Measurements from ENCODE around the gene AMOTL2.

The AMOTL2 gene

DNA sequence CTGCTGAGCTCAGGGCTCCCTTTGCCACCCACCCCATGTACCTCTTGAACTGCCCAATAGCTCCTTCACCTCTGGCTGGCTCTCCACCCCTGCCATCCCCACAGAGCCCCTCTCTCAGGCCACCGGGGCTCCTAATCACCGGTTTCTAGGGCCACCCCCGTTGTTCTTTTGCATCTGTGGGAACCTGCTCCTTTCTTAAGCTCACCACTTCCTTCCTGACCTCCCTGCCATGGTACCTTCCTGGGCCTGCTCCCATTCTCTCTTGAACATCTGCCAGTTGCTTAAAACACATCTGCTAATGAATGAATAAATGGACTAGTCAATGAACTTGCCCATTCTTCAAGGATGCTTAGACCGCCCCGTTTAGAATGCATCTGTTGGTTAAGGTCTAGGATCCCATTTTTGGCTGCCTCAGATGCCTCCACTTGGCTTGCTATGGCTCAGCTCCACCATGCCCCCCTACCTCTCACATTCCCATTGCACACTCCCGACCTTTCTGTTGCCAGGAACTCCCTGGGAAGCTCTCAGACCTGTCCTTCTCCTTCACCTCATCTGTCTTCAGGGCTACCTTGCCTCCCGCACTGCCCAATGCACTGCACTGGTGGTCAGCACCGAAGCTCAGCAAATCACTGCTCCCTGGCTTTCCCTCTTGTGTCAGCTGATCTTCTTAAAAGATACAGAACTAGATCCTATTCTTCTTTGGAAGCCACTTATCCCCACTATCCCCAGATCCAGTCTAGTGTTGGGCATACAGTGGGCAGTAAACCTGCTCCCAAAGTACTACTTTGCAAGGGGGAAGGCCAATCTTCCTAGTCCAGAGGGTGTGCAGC, 9.1 kb downstream of the AMOTL2 start:
- Mint-ChIP-seq H3K36me3 (no peaks in the 10 kb centered on the region), H3K4me3 (peak overlapping the region; percentile 66), H3K9me3 (no peaks in the 10 kb centered on the region), H3K27ac (peak overlapping the region; percentile 56), H3K4me1 (peaks cover 29% of the 10 kb centered on the region)
- DNase-seq (ENCODE audit: low spot score in 2 of 2): no peak
- ATAC-seq: no peak

DNA sequence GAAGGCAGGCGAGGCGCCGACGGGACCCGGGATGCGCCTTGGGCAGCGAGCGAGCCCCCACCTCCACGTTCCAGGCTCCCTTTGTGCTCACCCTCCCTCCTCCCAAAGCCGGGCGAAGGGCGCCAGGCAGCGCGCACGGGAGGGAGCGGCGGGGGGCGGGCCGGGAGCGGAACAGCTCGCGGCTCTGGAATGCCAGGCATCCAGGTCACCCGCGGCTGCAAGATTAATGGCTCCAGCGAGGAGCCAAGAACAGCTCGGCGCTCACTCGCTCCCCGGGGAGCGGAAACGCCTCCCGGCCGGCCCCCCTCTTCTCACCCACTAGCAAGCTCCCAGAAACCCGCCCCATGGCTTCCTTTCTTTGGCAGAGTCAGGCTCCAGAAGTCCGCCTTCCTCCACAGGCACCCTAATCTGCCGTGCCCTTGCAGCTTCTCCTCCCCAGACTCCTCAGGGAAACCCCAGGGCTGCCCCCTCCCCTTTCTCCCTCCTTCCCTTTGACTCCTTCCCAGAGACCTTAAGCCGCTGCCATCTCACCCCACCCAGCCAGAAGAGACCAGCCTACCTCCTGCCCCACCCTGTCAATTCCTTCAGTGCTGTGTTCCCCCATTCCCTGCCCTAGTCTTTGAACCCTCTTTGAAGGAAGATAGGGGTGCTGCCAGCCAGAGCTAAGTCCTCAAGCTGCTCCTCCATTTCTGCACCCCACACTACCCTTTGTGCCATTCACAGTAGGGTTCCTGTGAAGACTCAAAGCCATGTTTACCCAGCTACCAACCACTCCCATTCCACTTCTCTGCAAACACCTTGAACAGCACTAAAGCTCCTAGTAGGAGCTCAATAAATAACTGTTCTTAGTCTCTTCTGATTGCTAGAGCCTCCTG, 9.9 kb downstream of the AMOTL2 start:
- Mint-ChIP-seq H3K36me3 (no peaks in the 10 kb centered on the region), H3K4me3 (peak overlapping the region; percentile 66), H3K9me3 (no peaks in the 10 kb centered on the region), H3K4me1 (peaks cover 29% of the 10 kb centered on the region), H3K27ac (peak overlapping the region; percentile 56)
- ATAC-seq (peak; percentile 47), DNase-seq (ENCODE audit: low spot score in 2 of 2) (no peak)

DNA sequence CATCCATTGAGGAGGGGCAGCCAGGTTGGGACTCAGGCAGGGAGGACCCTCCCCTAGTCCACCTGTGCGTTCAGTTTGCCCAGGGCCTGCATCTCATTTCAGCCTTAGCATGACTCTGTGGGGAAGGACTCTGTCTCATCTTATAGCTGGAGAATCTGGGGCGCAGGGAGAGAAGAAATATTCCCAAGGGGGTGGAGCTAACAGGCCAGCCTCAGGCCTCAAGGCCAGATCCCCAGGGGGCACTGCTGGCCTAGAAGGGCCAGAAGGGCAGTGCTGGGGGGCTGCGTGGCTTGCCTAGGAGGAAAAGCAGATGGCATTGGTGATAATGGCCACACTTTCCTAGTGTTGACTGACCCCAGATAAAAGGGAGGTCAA, 10.9 kb downstream of the AMOTL2 start:
- no peaks in the 10 kb centered on the region for H3K36me3 Mint-ChIP-seq
- H3K4me3 Mint-ChIP-seq: peak overlapping the region; percentile 66
- no peak for ATAC-seq
- peaks cover 29% of the 10 kb centered on the region for H3K4me1 Mint-ChIP-seq
- H3K9me3 Mint-ChIP-seq: no peaks in the 10 kb centered on the region
- peak overlapping the region; percentile 43 for H3K27ac Mint-ChIP-seq
- DNase-seq (ENCODE audit: low spot score in 2 of 2): no peak

DNA sequence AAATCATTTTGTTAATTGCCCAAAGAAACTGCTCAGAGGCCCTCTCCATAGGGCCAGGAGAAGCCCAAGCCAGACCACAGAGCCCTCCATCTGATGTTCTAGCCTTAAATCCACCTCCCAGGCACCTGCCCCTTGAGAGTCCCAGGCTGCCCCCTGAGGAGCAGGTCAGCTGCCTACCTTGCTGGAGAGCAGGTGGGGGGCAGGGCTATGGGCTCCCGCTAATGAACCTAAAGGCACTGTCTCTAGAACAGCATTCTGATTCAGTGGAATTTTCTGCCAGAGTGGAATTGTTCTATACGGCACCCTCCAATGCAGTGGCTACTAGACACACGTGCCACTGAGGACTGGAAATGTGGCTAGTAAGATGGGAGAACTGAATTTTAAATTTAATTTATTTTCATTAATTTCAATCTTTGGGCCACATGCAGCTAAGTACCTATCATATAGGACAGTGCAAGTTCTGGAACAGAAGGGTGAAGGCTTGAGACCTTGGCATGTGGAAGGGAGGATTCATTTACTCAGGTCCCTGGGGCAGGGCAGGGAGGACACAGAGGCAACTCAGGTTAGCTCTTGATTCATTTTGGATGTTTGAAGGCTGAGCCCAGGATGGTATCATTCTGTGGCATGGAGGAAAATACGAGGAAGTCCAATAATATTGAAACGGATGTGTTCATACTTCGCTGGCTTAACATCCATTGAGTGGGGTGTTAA, 11.4 kb downstream of the AMOTL2 start:
- Mint-ChIP-seq H3K4me1 (peaks cover 29% of the 10 kb centered on the region), H3K4me3 (peak overlapping the region; percentile 66), H3K9me3 (no peaks in the 10 kb centered on the region), H3K27ac (no peak overlapping the region), H3K36me3 (no peaks in the 10 kb centered on the region)
- no peak for DNase-seq (ENCODE audit: low spot score in 2 of 2)
- no peak for ATAC-seq

DNA sequence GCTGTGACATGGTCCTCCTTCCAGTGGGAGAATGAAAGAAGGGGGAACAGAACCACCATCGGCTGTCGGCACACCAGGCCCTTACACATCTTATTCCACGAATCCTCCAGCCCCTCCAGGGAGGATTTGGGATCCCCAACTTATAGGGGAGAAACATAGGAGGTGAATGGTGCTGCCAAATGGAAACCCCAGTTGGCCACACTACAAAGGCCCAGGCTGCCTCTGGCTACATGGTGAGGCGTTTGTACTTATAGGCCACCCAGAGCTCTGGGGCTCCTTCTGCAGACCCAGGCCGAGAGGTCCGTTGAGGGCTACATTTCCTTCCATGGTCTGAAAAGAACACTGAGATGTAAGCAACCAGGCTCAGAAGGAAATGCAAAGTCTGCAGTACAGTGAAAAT, 12.0 kb downstream of the AMOTL2 start:
- DNase-seq (ENCODE audit: low spot score in 2 of 2) (no peak), ATAC-seq (no peak)
- Mint-ChIP-seq H3K4me3 (no peak overlapping the region), H3K27ac (no peak overlapping the region), H3K4me1 (peaks cover 29% of the 10 kb centered on the region), H3K9me3 (no peaks in the 10 kb centered on the region), H3K36me3 (no peaks in the 10 kb centered on the region)

DNA sequence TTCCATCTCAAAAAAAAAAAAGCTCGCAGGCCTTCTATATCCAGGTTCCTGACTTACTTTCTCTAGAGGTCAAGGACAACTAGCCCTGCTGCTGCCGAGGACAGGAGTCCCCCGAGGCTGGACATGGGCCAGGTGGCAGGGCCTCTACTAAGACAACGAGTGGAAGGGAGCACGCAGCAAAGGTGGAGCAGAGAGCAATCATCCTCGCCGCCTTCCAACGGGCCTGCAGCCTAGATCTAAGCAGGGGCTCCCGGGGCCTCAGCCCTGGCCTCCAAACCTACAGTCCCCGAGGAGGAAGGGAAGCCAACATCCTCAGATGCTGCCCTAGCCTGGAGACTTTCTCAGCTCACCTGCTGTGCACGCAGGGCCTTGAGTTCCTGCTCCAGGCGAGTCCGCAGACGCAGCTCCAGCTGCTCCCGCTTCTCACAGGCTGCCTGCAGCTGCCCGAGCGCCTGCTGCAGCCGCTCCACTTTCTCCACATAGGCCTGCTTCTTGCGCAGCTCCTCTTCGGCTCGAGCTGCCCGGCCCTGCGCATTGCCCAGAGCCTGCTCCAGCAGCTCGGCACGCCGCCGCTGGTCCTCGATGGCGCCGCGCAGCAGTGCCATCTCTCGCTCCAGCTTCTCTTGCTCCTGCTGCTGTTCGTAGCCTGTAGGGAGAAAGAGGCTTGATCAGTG, 12.9 kb downstream of the AMOTL2 start:
- no peaks in the 10 kb centered on the region for H3K9me3 Mint-ChIP-seq
- no peak for ATAC-seq
- DNase-seq (ENCODE audit: low spot score in 2 of 2): no peak
- H3K27ac Mint-ChIP-seq: no peak overlapping the region
- no peaks in the 10 kb centered on the region for H3K36me3 Mint-ChIP-seq
- no peak overlapping the region for H3K4me3 Mint-ChIP-seq
- H3K4me1 Mint-ChIP-seq: peaks cover 29% of the 10 kb centered on the region

DNA sequence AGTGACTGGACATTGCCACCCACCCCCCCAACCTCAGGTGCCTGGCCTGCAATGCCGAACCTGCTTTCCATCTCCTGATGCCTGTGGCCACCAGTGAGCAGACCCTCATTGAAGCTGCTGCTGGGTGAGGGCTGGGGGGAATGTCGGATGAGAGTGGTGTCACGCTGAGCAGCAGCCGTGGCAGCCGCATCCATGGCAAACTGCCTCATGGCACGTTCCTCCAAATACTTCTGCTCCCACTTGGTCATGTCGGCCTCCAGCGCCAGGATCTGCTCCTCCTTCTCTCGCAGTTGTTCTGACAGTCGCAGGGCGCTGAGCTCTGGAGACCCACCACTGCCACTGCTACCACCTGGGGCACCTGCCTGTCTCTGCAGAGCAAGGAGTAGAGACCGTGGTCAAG, 14.2 kb downstream of the AMOTL2 start:
- ATAC-seq: no peak
- Mint-ChIP-seq H3K27ac (no peak overlapping the region), H3K4me3 (no peak overlapping the region), H3K9me3 (no peaks in the 10 kb centered on the region), H3K4me1 (peaks cover 23% of the 10 kb centered on the region), H3K36me3 (no peaks in the 10 kb centered on the region)
- no peak for DNase-seq (ENCODE audit: low spot score in 2 of 2)

DNA sequence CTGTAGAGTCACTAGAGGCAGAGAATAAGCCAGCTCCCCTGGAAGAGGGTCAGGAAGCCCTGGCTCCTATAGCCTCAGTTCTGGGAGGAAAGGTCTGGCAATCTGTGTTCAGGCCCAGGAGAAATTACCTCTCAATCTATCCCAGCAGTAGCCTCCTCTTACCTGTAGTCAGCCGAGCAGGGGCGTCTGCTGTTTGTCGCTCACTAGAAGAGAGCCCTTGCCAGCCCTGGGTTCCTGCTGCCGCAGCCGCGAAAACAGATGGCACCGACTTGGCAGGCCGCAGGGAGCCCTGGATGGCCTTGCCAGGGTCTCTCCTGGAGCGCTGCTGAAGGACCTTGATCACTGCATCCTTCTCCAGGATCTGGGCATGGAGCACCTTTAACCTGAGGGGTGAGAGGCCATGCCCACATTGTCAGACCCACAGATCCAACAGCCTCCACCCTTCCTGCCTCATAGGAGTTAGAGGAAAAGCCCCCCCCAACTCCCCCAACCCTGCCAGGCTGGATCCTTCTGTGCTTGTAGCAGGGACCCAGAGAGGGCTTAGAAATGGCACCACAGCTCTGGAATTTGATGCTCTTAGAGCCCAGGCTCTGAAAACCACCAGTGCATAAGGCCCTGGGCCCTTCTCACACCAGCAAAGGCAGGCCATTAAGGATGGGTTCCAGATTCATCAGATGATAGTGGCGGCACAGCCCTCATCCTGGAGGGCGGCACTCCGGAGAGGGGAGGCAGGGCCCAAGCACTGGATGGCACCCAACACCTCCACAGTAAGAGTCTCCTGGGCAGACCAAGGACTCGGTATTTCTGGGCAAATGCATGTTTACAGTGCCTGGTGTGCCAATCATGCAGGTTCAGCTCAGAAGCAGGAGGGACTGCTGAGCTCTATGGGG, 14.9 kb downstream of the AMOTL2 start:
- ATAC-seq: no peak
- no peaks in the 10 kb centered on the region for H3K9me3 Mint-ChIP-seq
- H3K27ac Mint-ChIP-seq: no peak overlapping the region
- DNase-seq (ENCODE audit: low spot score in 2 of 2): no peak
- peaks cover 17% of the 10 kb centered on the region for H3K4me1 Mint-ChIP-seq
- H3K4me3 Mint-ChIP-seq: no peak overlapping the region
- H3K36me3 Mint-ChIP-seq: no peaks in the 10 kb centered on the region

DNA sequence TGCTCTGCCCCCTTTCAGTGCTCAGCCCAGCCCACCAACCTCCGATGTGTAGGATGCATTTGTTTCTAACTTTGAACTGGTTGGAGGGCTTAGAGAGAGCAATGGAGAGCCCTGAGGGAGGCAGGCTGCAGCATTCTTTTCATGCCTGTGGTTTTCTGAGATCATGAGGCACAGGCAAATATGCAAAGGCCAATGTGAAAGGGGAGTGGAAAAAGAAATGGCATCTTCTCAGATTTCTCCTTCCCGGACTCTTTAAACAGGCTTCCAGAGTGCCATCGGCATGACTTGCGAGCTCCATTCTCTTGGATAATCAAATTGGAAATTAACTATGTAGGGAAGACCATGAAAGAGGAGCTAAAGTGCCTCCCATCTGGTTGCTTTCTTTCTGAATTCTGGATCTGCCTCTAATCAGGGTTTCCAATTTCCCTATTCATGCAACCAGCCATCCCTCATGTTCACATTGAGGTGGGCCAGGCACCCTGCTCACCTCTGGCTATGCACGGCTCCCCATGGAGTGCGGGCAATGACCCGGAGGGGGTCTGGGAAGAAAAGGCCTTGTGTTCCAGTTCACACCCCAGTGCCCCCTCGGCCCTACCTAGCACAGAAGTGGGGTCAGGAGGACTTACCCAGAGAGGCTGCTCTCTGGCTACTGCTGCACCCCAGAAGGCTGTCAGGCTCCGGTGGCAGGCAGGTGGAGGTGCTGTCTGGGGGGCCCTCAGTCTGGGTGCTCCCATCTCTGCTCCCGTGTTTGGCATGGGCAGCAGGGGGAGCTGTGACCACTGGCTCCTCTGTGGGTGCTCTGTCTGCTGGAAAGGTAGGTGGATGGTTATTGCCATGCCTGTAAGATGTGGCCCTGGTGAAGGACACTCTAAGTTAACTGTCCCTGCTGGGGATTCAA, 16.1 kb downstream of the AMOTL2 start:
- Mint-ChIP-seq H3K36me3 (no peaks in the 10 kb centered on the region), H3K9me3 (no peaks in the 10 kb centered on the region), H3K4me3 (no peak overlapping the region), H3K4me1 (peaks cover 5% of the 10 kb centered on the region), H3K27ac (no peak overlapping the region)
- ATAC-seq (peak; percentile 52), DNase-seq (ENCODE audit: low spot score in 2 of 2) (no peak)

DNA sequence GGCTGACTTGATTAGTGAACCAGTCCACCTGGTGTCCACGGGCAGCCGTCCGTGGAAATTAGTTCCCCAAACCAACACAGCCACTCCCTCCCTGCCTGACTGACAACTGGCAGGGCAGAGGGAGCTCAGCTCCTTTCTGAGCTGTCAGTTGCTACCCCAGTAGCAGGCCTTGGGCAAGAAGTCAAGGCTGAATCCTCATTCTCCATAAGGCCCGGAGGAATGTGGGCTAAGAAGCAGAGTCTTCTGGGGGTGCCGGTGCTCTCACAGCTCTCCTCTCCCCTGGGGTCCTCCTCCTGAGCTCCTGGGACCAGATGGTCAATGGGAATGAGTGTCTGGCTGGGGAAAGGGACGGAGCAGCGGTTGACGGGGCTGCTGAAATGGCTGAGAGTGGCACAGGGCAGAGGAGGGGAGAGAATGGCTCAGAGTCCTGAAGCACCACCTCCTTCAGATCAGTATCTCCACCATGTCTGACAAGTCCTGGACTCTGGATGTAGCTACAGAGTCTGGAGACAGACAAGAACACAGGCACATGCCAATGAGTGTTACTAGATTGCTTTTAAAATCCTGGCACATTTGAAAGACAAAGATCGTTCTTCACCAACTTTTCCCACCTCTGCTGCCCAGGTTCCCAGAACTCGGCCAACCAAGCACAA, 16.9 kb downstream of the AMOTL2 start:
- H3K36me3 Mint-ChIP-seq: no peaks in the 10 kb centered on the region
- ATAC-seq (no peak), DNase-seq (ENCODE audit: low spot score in 2 of 2) (no peak)
- H3K27ac Mint-ChIP-seq: no peak overlapping the region
- no peaks in the 10 kb centered on the region for H3K4me1 Mint-ChIP-seq
- no peak overlapping the region for H3K4me3 Mint-ChIP-seq
- no peaks in the 10 kb centered on the region for H3K9me3 Mint-ChIP-seq

DNA sequence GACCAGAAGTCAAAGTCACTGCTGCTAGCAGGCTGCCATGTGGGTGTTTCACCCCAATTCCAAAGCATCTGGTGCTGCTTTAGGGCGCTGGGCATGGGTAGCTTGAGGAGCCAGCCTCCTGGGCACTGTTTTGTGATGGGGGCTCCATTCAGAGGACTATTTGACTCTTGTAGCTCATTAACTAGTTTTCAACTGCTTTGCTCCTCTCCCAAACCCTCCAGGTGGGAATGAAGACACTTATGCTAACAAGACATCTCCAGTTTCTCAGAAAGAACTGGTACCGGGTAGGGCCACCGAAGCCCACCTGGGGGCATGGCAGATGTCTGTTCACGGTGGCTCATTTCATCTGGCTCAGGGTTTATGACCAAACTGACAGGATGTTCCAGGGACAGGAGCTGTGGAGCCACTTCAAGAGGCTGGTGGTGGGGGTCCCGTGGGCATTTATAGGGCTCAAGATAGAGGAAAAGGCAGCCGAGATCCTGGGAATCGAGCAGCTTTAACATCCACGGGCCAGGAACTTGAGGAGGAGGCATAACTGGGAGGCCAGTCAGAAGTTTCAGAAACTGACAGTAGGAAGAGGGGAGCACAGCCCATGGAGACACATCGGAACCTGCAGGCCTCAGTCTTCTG, 17.7 kb downstream of the AMOTL2 start:
- Mint-ChIP-seq H3K36me3 (no peaks in the 10 kb centered on the region), H3K4me3 (no peak overlapping the region), H3K27ac (no peak overlapping the region), H3K4me1 (no peaks in the 10 kb centered on the region), H3K9me3 (no peaks in the 10 kb centered on the region)
- no peak for DNase-seq (ENCODE audit: low spot score in 2 of 2)
- ATAC-seq: no peak

DNA sequence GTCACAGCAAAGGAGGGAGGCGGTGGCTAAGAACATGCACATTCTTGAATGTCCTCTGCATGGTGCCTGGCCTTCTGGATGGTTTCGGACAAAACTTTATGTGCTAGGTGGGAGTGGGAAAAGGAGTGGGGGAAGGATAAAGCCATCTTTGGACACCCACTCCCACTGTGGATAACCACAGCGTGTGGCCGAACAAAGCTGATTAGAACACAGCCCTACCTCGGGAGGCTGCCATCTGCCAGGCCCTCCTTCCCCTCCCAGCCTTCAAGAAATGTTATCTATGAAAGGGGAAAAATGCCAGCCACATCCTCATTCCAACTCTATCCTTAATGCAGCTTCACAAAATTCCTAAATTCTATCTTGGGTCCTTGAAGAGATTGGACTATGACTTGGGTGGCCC, 18.8 kb downstream of the AMOTL2 start:
- H3K36me3 Mint-ChIP-seq: no peaks in the 10 kb centered on the region
- no peak for DNase-seq (ENCODE audit: low spot score in 2 of 2)

More for the DNA sequence above, 18.8 kb downstream of the AMOTL2 start:
- Mint-ChIP-seq H3K4me1 (no peaks in the 10 kb centered on the region), H3K4me3 (no peak overlapping the region), H3K27ac (no peak overlapping the region), H3K9me3 (no peaks in the 10 kb centered on the region)
- no peak for ATAC-seq
